HG03095 (cell line): ENCODE data around the gene NKPD1.

Experiments
- ATAC-seq: cut with Tn5 transposase; IDR thresholded peaks from one replicate; pipeline ENCODE4 v1.9.1; 2021; ENCODE audit warnings: moderate library complexity; ENCODE audit not compliant: unreplicated experiment

The NKPD1 gene

DNA sequence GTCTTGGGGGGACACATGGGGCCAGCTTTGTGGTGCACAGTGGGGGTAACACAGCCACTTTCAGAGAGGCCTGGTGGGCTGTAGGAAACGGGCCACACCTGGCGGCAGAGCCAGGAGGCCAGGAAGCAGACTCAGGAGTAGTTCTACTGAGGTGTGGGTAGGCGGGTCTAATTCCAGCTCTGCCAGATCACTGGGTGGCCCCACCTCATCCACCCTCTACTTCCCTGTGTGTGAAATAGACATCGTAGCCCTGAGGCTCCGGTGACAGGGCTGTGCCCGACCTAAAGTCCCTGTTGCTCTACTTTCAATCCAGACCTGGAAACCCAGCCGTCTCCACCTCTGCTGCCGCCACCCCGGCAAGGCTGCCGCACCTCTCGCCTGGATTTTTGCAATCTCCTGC is 4.0 kb downstream of the NKPD1 start:
- ATAC-seq: no peak

DNA sequence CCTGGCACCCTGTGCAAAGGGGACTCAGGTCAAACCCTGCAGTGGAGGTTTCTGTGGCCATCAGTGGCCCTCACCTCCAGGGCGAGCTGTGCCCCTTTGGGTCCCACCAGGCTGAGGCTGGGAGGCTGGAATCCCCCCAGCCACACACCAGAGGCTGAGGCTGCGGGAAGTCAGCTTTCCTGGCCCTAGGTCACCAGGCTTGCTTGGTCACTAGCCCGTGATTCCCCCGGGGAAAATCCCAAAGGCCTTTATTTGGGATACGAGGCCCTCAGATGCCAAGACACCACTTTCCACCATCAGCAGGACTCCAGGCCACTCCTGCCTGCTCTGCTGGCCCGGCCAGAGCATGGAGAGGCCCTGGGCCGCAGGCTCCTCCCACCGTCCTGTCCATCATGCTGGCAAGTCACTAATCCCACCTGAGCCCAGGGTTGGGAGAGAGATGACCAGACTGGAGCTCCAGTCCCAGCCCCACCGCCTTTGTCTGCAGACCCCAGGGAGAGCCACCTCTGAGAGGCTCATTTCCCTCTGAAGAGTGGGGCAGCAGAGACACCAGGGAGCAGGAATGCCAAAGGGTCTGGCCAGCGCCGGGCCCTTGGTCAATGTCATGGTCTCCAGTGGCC is 4.7 kb downstream of the NKPD1 start:
- no peak for ATAC-seq

- no peak for ATAC-seq
Observed at GRCh38 chr19:45154064-45154827, 6.5 kb downstream of the NKPD1 start.

DNA sequence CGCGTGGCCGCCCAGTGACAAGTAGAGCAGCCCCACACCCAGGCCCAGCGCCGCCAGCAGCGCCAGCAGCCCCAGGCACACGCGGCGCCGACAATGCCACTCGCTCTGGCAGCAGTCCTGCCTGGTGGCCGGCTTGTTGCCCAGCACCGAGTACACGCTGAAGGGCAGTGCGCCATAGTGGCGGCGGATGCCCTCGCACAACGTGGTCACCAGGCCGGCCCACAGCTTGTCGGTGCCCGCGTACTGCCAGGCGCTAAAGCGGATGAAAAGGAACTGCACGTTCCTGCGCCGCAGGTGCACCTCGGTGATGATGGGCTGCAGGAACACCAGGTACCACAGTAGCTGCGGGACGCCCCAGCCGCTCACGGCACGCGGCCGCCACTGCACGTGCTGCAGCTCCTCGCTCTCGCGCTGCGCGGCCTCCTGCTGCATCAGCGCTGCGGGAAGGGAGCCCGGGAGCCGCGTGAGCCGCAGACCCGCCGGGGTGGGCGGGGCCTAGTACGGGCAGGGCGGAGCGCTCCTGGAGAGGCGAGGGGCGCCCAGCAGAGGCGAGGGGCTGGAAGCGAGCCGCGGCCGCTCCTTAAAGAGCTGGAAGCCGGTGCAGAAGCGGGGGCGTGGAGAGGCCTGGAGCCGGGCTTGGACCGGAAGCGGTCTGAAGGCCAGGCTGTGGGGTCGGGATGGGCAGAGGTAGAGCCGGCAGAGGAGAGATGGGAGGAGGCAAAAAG is 7.3 kb downstream of the NKPD1 start:
- ATAC-seq: no peak

GRCh38 chr19:45152504-45153338 is 8.1 kb downstream of the NKPD1 start:
- ATAC-seq: no peak

GRCh38 chr19:45151821-45152503 is 8.8 kb downstream of the NKPD1 start:
- no peak for ATAC-seq

GRCh38 chr19:45151320-45151719 is 9.5 kb downstream of the NKPD1 start:
- no peak for ATAC-seq

DNA sequence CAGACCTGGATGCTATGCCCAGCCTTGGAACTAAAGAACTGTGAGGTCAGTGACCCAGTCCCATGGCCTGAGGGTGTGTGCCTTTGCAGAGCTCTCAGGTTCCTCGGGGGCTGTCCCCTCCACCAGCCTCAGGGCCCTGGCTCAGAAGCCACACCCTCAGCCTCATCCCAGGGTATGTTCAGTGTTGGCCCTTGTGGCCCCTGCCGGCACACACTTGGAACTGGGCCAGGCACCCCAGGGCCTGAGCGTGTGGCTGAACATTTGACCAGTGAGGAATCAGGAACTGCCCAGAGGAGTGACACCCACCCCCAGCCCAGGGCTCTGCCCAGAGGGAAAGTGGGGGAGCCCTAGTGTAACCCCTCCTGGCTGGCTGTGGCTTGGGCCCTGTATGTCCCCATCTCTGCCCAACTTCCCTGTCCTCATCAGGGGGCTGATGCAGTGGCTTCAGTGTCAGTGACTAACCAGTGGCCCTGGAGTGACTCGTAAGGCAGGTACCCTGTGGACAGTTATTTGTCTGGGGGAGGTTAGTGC is 10.0 kb downstream of the NKPD1 start:
- no peak for ATAC-seq

DNA sequence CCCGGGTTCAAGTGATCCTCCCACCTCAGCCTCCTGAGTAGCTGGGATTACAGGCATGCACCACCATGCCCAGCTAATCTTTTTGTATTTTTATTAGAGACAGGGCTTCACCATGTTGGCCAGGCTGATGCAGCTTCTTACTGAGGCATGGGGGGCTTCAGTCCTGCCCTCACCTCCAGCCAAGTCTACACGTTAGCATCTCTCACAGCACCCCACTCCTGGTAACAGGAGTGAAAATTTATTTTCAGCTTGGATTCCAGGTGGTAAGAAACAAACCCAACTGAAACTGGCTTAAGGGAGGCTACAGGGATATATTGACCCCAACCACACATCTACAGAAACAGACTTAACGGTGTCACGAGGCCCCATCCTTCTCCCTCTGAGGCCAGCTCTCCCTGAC is 10.6 kb downstream of the NKPD1 start:
- ATAC-seq: no peak

GRCh38 chr19:45149129-45149528 is 11.7 kb downstream of the NKPD1 start:
- no peak for ATAC-seq

GRCh38 chr19:45147835-45148676 is 12.7 kb downstream of the NKPD1 start:
- no peak for ATAC-seq

DNA sequence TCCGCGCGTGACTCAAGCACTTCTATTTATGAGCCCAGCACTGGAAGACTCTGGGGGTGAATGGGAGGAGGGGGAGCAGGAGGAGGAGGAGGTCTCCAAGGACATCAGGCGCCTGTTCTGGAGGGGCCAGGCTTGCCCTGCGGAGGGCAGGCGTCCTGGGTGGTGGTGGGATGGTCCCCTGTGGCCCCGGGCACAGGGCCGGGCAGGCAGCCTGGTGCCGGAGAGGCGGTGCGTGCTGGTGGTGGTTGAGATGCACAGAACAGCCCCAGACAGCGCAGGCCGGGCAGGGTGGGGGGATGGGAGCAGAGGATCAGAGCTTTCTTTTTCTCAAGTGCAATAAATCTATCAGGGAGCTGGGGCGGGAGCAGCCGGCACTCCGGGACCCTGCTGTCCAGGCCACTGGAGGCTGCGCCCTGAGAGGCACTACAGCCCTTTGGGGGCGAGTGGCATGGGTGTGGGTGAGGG is 14.0 kb downstream of the NKPD1 start:
- ATAC-seq: no peak

GRCh38 chr19:45146251-45146650 is 14.5 kb downstream of the NKPD1 start:
- ATAC-seq: no peak

- no peak for ATAC-seq
Observed at GRCh38 chr19:45145270-45146189, 15.3 kb downstream of the NKPD1 start.

DNA sequence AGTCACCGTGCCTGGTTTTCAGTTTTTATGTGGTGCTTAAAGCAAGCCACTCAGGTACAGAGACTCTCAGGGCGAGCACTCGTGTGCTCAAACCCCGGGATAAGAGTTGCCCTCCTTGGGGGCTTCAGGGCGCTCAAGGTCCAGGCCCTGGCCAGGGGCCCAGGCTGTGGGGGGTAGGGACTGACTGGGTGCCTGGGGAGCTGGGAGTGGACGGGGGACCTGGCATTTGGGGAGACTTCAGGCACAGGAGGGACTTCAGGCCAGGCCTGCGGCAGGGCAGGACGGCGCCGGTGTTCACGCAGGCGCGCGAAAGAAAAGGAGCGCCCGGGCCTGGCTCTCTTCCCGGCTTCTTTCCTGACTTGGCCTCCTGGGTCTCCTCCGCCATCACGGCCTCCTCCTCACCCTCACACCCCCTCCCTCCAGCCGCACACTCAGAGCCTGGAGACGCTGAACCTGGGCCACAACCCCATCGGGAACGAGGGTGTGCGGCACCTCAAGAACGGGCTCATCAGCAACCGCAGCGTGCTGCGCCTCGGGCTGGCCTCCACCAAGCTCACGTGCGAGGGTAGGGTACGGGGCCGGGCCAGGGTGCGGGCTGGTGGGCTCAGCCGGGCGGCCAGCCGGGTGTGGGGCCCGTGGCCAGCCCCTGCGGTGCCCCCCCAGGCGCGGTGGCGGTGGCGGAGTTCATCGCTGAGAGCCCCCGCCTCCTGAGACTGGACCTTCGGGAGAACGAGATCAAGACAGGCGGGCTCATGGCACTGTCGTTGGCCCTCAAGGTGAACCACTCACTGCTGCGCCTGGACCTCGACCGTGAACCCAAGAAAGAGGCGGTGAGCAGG is 16.1 kb downstream of the NKPD1 start:
- no peak for ATAC-seq

- no peak for ATAC-seq
Observed at GRCh38 chr19:45142726-45143110, 18.1 kb downstream of the NKPD1 start.

- ATAC-seq: no peak
Observed at GRCh38 chr19:45142016-45142725, 18.6 kb downstream of the NKPD1 start.
